Sigmoid colon (tissue), 7 donors: Measurements from ENCODE around the gene TMEM41B. TPM values are rescaled to one million over a fixed set of nuclear protein-coding genes. Genes with fewer than 3 reads are reported as not detected.
"Not testable (repeated sequence)": the region's sequence is repeated elsewhere in the genome, so short reads cannot be mapped to it uniquely, and the experiment has no call there.

Experiments used
- DNase-seq: peaks from one replicate; pipeline ENCODE4 v3.0.0-alpha.2; 2019
- H3K27ac ChIP-seq, 4 donors: fragments of 200-600 bp; sonication (generic); one replicate each; pipeline ENCODE4 v1.5.1; 2016 to 2019; ENCODE audit warnings: mild to moderate bottlenecking in 1 of 4
- H3K27me3 ChIP-seq, 3 donors: fragments of 200-600 bp; sonication (generic); one replicate each; pipeline ENCODE4 v1.5.1; 2019; ENCODE audit warnings: mild to moderate bottlenecking in 1 of 3
- H3K36me3 ChIP-seq, 4 donors: fragments of 200-600 bp; sonication (generic); one replicate each; pipeline ENCODE4 v1.5.1; 2016 to 2019
- H3K4me1 ChIP-seq, 4 donors: fragments of 200-600 bp; sonication (generic); one replicate each; pipeline ENCODE4 v1.5.1; 2017 to 2019
- H3K4me3 ChIP-seq, 4 donors: fragments of 200-600 bp; sonication (generic); one replicate each; pipeline ENCODE4 v1.5.1; 2017 to 2019; ENCODE audit warnings: mild to moderate bottlenecking in 2 of 4, moderate library complexity in 1 of 4
- H3K9me3 ChIP-seq, 4 donors: fragments of 200-600 bp in 3 of 4; sonication (generic) in 3 of 4; one replicate each; pipeline versions ENCODE4 v1.5.1 to v1.6.1; 2013 to 2019
- EP300 ChIP-seq, 4 donors: sonication (generic); formaldehyde crosslinking; IDR thresholded peaks; one replicate each; pipeline ENCODE4 v1.6.1; 2017; ENCODE audit warnings: antibody characterized with exemption in 4 of 4
- POLR2A ChIP-seq, 2 donors: fragments of 450-650 bp; IDR thresholded peaks; one replicate each; pipeline ENCODE4 v1.6.1; 2016; ENCODE audit warnings: antibody characterized with exemption in 2 of 2, mild to moderate bottlenecking in 2 of 2, moderate library complexity in 2 of 2
- POLR2AphosphoS5 ChIP-seq, 4 donors: sonication (generic); formaldehyde crosslinking; IDR thresholded peaks; one replicate each; pipeline ENCODE4 v1.6.1; 2017; ENCODE audit warnings: antibody characterized with exemption in 4 of 4
- WGBS, 2 donors: extraction: QIAGEN DNeasy Blood & Tissue Kit; methylation state at CpG; one replicate each; pipeline ENCODE4 v1.1.7; 2013; 5-methylcytosine and 5-hydroxymethylcytosine counted together
- intact Hi-C: fragments of 100-400 bp; cut with DNase I; formaldehyde crosslinking; loops from one replicate; pipeline ENCODE4 v1.15.1; 2023
- polyA plus RNA-seq, 3 donors: library from polyadenylated mRNA; stranded (reverse); fragments of 200-250 nt; gene quantifications; one replicate each; pipeline ENCODE4 v1.2.3, GENCODE V29; 2013
- total RNA-seq, 4 donors: library from RNA; depleted of rRNA; stranded (reverse); fragments of >200 nt; gene quantifications; one replicate each; pipeline ENCODE4 v1.1.0, GENCODE V29; 2016
- TF ChIP-seq, protein P1 (sequence below), 4 experiments: fragments of 450-650 bp in 3 of 4; fragments of 200-600 bp in 1 of 4; IDR thresholded peaks; one replicate each; pipeline ENCODE4 v1.5.1; 2016 to 2019; ENCODE audit warnings: antibody characterized with exemption in 4 of 4, mild to moderate bottlenecking in 3 of 4, moderate library complexity in 2 of 4
- donor health status: healthy with polysubstance abuse.
- donor health status: Bipolar disorder and iron deficiency.
- donor health status: healthy.

TMEM41B gene
- total and polyA plus RNA-seq, 7 donors: 6.5 to 22.2 (median 20.4) TPM

DNA sequence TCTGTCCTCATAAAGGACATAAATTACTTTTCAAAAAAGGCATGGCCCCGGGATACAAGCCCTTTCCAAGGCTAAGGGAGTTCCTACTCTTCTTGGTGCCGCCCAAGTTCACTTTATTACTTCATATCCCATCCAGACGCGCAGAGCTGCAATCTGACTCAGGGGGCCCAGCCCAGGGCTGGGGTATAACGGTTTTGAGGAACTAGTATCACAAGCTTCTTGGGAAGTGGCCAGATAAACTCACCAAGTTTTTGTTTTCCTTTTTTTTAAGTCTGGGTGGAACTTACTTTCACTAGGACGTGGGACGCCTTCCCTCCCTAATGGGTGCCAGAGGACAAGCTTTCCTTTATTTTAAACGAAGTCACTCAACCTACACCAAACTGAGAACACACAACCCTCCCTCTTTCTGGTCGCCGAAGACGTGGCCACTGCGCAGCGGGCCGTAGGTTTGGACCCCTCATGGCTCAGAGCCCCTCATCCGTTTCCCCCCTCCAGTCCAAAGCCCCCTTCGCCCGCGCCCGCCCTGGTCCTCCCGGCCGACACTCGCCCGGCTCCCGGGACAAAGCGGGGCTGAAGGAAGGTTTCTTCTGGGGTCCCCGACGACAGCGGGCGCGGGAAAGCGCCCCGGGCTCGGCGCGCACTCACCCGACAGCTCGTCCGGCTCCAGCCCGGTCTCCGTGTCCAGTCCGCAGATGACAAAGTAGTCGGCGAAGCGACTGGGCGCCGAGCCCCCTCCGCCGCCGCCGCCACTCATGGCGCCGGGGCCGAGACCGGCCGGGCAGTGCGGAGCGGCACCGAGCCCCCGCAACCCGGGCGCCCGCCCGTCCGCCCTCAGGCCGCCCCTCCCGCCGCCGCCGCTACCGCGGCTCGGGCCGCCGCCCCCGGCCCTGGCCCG is 49.8 kb downstream of the TMEM41B start:
- WGBS, 2 donors: 0% methylated on average over 76 of the region's 76 CpGs
- H3K27me3 ChIP-seq: no peaks in the 10 kb centered on the region
- H3K36me3 ChIP-seq: no peaks in the 10 kb centered on the region
- H3K9me3 ChIP-seq: no peaks in the 10 kb centered on the region
- peak overlapping the region; percentile 93 to 99 (median 98) for H3K27ac ChIP-seq
- intact Hi-C loops: loop anchor here (2.0 to 5.0 kb wide), 4 partner anchors 50 to 198 kb away; partner anchors contain the start of genes TMEM41B and ZNF143
- peak overlapping the region; percentile 94 to 99 (median 98) for H3K4me3 ChIP-seq
- peaks cover 0 to 44% (median 32%) of the 10 kb centered on the region in 4 donors for H3K4me1 ChIP-seq
- TF ChIP-seq EP300 (IDR thresholded peaks at IDR 0.05): no peak
- TF ChIP-seq, protein P1, sequence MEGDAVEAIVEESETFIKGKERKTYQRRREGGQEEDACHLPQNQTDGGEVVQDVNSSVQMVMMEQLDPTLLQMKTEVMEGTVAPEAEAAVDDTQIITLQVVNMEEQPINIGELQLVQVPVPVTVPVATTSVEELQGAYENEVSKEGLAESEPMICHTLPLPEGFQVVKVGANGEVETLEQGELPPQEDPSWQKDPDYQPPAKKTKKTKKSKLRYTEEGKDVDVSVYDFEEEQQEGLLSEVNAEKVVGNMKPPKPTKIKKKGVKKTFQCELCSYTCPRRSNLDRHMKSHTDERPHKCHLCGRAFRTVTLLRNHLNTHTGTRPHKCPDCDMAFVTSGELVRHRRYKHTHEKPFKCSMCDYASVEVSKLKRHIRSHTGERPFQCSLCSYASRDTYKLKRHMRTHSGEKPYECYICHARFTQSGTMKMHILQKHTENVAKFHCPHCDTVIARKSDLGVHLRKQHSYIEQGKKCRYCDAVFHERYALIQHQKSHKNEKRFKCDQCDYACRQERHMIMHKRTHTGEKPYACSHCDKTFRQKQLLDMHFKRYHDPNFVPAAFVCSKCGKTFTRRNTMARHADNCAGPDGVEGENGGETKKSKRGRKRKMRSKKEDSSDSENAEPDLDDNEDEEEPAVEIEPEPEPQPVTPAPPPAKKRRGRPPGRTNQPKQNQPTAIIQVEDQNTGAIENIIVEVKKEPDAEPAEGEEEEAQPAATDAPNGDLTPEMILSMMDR (IDR thresholded peaks at IDR 0.05): no peak
- peak in 1 of 2 donors; percentile 20 for TF ChIP-seq POLR2A (IDR thresholded peaks at IDR 0.05)
- peak; percentile 39 to 62 (median 46) for TF ChIP-seq POLR2AphosphoS5 (IDR thresholded peaks at IDR 0.05)
- DNase-seq: peak; percentile 87

DNA sequence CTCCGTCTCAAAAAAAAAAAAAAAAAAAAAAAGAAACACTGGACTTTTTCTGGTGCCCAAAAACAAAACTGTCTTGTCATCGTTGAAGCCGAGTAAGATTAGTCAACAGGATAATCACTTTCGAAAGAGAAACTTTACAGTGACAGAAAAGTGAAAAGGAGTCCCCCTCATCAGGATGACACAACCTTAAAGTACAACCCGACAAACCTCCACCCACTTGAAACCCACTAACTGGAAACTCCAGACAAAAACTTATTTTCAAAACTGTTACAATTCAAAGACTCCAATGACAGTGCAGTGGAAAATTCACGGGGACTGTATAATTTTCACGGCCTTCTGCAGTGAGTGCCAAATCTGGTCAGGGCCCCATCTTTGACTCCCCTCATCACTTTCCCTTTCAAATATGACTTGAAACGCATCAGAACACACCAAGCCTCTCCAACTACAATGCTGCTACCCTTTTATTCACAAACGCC is 50.5 kb downstream of the TMEM41B start:
- no peak for DNase-seq
- no peaks in the 10 kb centered on the region for H3K9me3 ChIP-seq
- peak overlapping the region; percentile 94 to 99 (median 98) for H3K4me3 ChIP-seq
- H3K27me3 ChIP-seq: no peaks in the 10 kb centered on the region
- H3K36me3 ChIP-seq: no peaks in the 10 kb centered on the region
- WGBS, 2 donors: 13 to 26% methylated on average over 8 of the region's 9 CpGs
- H3K4me1 ChIP-seq: peaks cover 0 to 49% (median 33%) of the 10 kb centered on the region in 4 donors
- H3K27ac ChIP-seq: peak overlapping the region; percentile 93 to 99 (median 98)
- TF ChIP-seq POLR2AphosphoS5 (IDR thresholded peaks at IDR 0.05) (peak in 1 of 4 donors; percentile 27), EP300 (IDR thresholded peaks at IDR 0.05) (no peak)
- intact Hi-C loops: loop anchor here (2.0 to 5.0 kb wide), 3 partner anchors 51 to 198 kb away; partner anchors contain the start of genes TMEM41B and ZNF143

DNA sequence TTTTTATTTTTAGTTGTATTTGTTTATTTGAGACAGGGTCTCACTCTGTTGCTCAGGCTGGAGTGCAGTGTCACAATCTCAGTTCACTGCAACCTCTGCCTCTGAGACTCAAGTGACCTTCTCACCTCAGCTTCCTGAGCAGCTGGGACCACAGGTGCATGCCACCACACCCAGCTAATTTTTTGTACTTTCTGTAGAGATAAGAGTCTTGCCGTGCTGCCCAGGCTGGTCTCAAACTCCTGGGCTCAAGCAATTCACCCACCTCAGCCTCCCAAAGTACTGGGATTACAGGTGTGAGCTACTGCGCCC is 53.6 kb downstream of the TMEM41B start:
- not testable (repeated sequence) for DNase-seq, H3K27ac ChIP-seq, H3K9me3 ChIP-seq, H3K36me3 ChIP-seq, H3K4me3 ChIP-seq, H3K27me3 ChIP-seq
- intact Hi-C loops: loop anchor here (5.0 kb wide), 1 partner anchor 202 kb away; the partner anchor contains the start of gene ZNF143
- H3K4me1 ChIP-seq: peaks cover 0 to 47% (median 31%) of the 10 kb centered on the region in 4 donors
- 55 to 59% methylated on average over 2 of the region's 2 CpGs for WGBS, 2 donors

DNA sequence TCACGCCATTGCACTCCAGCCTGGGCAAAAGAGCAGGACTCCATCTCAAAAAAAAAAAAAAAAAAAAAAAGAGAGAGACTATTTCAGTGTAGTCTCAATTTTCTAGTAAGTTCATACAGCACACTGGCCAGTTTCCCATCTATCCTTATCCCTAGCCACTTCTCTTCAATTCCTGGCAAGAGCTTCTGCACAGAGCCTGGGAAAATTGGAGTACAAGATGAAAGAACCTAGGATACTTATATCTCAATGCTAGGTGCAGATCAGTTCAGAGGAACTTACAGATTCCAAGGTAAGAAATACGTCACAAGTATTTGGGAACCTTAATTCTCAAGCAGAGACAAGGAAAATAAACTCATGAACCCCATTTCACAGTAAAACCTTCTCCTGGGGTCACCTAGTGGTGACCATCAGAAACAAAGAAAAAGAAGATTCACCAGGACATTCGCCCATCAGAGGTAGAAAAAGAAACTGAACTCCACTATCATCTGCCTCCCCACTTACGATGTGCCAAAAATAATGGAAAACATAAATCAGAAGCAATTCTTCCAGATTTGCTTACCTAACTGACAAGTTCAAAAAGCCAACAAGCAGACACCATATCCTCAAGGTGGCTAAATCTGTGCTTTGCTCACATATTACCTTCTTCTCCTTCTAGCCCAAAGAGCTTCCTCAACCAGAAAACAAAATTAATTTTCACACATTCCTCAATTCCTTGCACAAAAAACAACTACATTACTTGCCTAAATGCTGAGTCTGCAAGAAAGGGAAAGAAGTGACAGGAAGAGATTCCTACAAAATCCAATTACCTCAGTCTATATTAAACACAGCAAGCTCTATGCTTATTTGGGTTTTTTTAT is 54.2 kb downstream of the TMEM41B start:
- no peak for DNase-seq
- H3K27ac ChIP-seq: no peak overlapping the region
- H3K4me1 ChIP-seq: peaks cover 0 to 42% (median 27%) of the 10 kb centered on the region in 4 donors
- intact Hi-C loops: loop anchor here (5.0 kb wide), 1 partner anchor 202 kb away; the partner anchor contains the start of gene ZNF143
- no peaks in the 10 kb centered on the region for H3K9me3 ChIP-seq
- no peak overlapping the region for H3K4me3 ChIP-seq
- 76 to 87% methylated on average over 4 of the region's 4 CpGs for WGBS, 2 donors
- TF ChIP-seq, protein P1 (IDR thresholded peaks at IDR 0.05): peak in 1 of 4 experiments; percentile 9
- TF ChIP-seq EP300 (IDR thresholded peaks at IDR 0.05): no peak
- H3K27me3 ChIP-seq: no peaks in the 10 kb centered on the region
- peaks cover 0 to 6% (median 0%) of the 10 kb centered on the region in 4 donors for H3K36me3 ChIP-seq

DNA sequence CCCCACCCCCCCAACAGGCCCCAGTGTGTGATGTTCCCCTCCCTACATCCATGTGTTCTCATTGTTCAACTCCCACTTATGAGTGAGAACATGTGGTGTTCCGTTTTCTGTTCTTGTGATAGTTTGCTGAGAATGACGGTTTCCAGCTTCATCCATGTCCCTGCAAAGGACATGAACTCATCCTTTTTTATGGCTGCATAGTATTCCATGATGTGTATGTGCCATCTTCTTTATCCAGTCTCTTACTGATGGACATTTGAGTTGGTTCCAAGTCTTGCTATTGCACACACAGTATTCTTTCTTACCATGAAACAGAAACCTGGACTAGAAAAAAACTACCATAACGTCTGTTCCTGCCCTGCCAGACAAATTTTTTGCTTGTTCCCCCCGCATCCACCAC is 56.1 kb downstream of the TMEM41B start:
- WGBS, 2 donors: 95% methylated on average over 4 of the region's 4 CpGs
- Histone ChIP-seq H3K36me3 (peaks cover 0 to 11% (median 0%) of the 10 kb centered on the region in 4 donors), H3K4me1 (peaks cover 0 to 41% (median 26%) of the 10 kb centered on the region in 4 donors)
- H3K4me3 ChIP-seq, intact Hi-C loops, H3K27ac ChIP-seq, H3K9me3 ChIP-seq, H3K27me3 ChIP-seq, DNase-seq: not testable (repeated sequence)
